Astrocyte (in vitro differentiated cells and primary cell): Measurements from ENCODE around the gene SMG7. TPM values are rescaled to one million over a fixed set of nuclear protein-coding genes. Genes with fewer than 3 reads are reported as not detected.

Experiments
- DNase-seq: peaks from one replicate; pipeline ENCODE4 v3.0.0-alpha.2; 2010; ENCODE audit warnings: low read depth
- FAIRE-seq: peaks from 2 replicates; lab custom pipeline; 2011; peaks lifted over from hg19 to GRCh38; lab: Jason Lieb, UNC
- H2AFZ ChIP-seq: 2 replicates; pipeline ENCODE4 v1.6.0; 2012; ENCODE audit warnings: low read depth, low read length, inconsistent platforms
- H3K27ac ChIP-seq: 2 replicates; pipeline ENCODE4 v1.5.1; 2011; ENCODE audit warnings: low read depth, low read length, inconsistent platforms
- H3K27me3 ChIP-seq: 2 replicates; pipeline ENCODE4 v1.6.0; 2011; ENCODE audit warnings: low read length, inconsistent platforms; ENCODE audit not compliant: insufficient read depth
- H3K36me3 ChIP-seq: 2 replicates; pipeline ENCODE4 v1.5.1; 2011; ENCODE audit warnings: low read length, inconsistent platforms; ENCODE audit not compliant: insufficient read depth
- H3K4me1 ChIP-seq: 2 replicates; pipeline ENCODE4 v1.5.1; 2011; ENCODE audit warnings: low read length, inconsistent platforms; ENCODE audit not compliant: insufficient read depth
- H3K4me2 ChIP-seq: 2 replicates; pipeline ENCODE4 v1.6.0; 2012; ENCODE audit warnings: low read length, inconsistent platforms
- H3K4me3 ChIP-seq: 2 replicates; pipeline ENCODE4 v1.5.1; 2011; ENCODE audit warnings: low read depth, mild to moderate bottlenecking, low read length, inconsistent platforms; ENCODE audit not compliant: insufficient read depth
- H3K79me2 ChIP-seq: 2 replicates; pipeline ENCODE4 v1.6.0; 2012; ENCODE audit warnings: mild to moderate bottlenecking, low read length, inconsistent platforms; ENCODE audit not compliant: insufficient read depth
- H3K9ac ChIP-seq: 2 replicates; pipeline ENCODE4 v1.6.0; 2012; ENCODE audit warnings: mild to moderate bottlenecking, low read length, inconsistent platforms
- H3K9me3 ChIP-seq: 2 replicates; pipeline ENCODE4 v1.5.1; 2012; ENCODE audit warnings: low read depth, mild to moderate bottlenecking, low read length, inconsistent platforms; ENCODE audit not compliant: insufficient read depth
- H4K20me1 ChIP-seq: 2 replicates; pipeline ENCODE4 v1.6.0; 2012; ENCODE audit warnings: low read length, inconsistent platforms; ENCODE audit not compliant: insufficient read depth
- H3K27ac Mint-ChIP-seq: one replicate; pipeline ENCODE4 v1.8.0; 2021; ENCODE audit warnings: mild to moderate bottlenecking, mixed read lengths; ENCODE audit not compliant: unreplicated experiment
- H3K27me3 Mint-ChIP-seq: one replicate; pipeline ENCODE4 v1.8.0; 2021; ENCODE audit warnings: low read depth, mixed read lengths; ENCODE audit not compliant: unreplicated experiment
- H3K36me3 Mint-ChIP-seq: one replicate; pipeline ENCODE4 v1.8.0; 2021; ENCODE audit warnings: low read depth, mixed read lengths; ENCODE audit not compliant: unreplicated experiment
- H3K4me1 Mint-ChIP-seq: one replicate; pipeline ENCODE4 v1.8.0; 2021; ENCODE audit warnings: low read depth, mixed read lengths; ENCODE audit not compliant: unreplicated experiment
- H3K4me3 Mint-ChIP-seq: one replicate; pipeline ENCODE4 v1.8.0; 2021; ENCODE audit warnings: mild to moderate bottlenecking, moderate library complexity, mixed read lengths; ENCODE audit not compliant: unreplicated experiment
- H3K9me3 Mint-ChIP-seq: one replicate; pipeline ENCODE4 v1.8.0; 2021; ENCODE audit warnings: mild to moderate bottlenecking, mixed read lengths; ENCODE audit not compliant: unreplicated experiment
- EZH2 ChIP-seq: IDR thresholded peaks from 2 replicates; pipeline ENCODE4 v1.6.1; 2012; ENCODE audit warnings: mild to moderate bottlenecking, low read length, inconsistent platforms; ENCODE audit not compliant: insufficient read depth
- total RNA-seq: library from RNA; stranded (reverse); gene quantifications from 2 replicates; pipeline ENCODE4 v1.2.1, GENCODE V29; 2021
- TF ChIP-seq, protein P1 (sequence below): IDR thresholded peaks from 2 replicates; pipeline ENCODE4 v1.5.1; 2011; ENCODE audit warnings: low read depth, mild to moderate bottlenecking, inconsistent platforms, low read length, moderate library complexity; ENCODE audit not compliant: insufficient read depth

SMG7 gene
- total RNA-seq, 1 donor from 2014 or later = 59.8 TPM

DNA sequence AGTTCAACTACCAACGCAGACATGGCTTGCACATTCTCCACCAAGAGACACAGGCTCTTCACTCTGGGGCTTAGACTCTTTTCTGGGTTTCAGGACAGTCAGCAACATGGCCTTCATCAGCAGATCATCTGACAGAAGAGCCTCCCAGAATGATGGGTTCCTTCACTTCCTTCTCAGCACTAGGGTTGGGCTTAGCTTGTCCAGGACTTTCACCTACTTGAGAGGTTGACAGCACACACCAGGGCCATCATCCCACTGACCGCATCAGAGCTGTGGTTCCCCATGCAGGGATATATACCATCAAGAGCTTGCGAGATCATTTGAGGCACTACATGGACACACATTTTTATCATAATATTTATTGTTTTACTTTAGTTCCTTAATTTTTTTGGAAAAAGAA, 128.3 kb downstream of the SMG7 start:
- peaks cover 7% of the 10 kb centered on the region for H3K4me1 Mint-ChIP-seq
- FAIRE-seq = no peak

DNA sequence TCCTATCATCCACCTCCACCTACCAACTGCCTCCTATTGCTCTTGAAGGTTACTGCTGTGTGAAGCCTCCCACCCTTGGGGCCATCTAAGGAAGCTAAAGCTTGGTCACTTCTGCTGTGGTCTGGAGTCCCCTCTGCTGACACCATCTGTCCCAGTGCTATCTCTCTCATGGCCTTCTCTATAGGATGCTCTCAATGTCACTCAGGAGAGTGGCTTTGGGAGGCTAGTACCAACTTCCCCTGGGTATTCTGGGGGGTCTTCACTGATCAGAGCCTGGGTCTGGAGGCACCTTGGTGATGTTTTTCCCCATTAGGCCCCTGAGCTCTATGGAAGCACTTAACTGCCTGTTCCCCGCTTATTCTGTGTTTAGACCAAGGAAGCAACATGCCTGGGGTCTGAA, 130.2 kb downstream of the SMG7 start:
- Mint-ChIP-seq H3K9me3 (peaks cover 1% of the 10 kb centered on the region), H3K27ac (no peak overlapping the region), H3K4me1 (peaks cover 9% of the 10 kb centered on the region), H3K27me3 (peaks cover 12% of the 10 kb centered on the region), H3K4me3 (no peak overlapping the region), H3K36me3 (no peaks in the 10 kb centered on the region)
- Histone ChIP-seq H3K36me3 (no peaks in the 10 kb centered on the region), H3K9me3 (no peaks in the 10 kb centered on the region), H2AFZ (no peak overlapping the region), H3K9ac (no peak overlapping the region), H3K4me1 (peaks cover 18% of the 10 kb centered on the region), H3K79me2 (no peaks in the 10 kb centered on the region), H3K4me2 (no peak overlapping the region), H3K27ac (no peak overlapping the region), H3K4me3 (no peak overlapping the region), H3K27me3 (no peaks in the 10 kb centered on the region), H4K20me1 (no peaks in the 10 kb centered on the region)
- no peak for DNase-seq
- no peak for FAIRE-seq
- TF ChIP-seq, protein P1, sequence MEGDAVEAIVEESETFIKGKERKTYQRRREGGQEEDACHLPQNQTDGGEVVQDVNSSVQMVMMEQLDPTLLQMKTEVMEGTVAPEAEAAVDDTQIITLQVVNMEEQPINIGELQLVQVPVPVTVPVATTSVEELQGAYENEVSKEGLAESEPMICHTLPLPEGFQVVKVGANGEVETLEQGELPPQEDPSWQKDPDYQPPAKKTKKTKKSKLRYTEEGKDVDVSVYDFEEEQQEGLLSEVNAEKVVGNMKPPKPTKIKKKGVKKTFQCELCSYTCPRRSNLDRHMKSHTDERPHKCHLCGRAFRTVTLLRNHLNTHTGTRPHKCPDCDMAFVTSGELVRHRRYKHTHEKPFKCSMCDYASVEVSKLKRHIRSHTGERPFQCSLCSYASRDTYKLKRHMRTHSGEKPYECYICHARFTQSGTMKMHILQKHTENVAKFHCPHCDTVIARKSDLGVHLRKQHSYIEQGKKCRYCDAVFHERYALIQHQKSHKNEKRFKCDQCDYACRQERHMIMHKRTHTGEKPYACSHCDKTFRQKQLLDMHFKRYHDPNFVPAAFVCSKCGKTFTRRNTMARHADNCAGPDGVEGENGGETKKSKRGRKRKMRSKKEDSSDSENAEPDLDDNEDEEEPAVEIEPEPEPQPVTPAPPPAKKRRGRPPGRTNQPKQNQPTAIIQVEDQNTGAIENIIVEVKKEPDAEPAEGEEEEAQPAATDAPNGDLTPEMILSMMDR = no peak
- no peak for TF ChIP-seq EZH2

More for the DNA sequence above, 128.3 kb downstream of the SMG7 start:
- no peak overlapping the region for H3K4me3 Mint-ChIP-seq
- H3K4me1 ChIP-seq = peaks cover 18% of the 10 kb centered on the region
- H3K9me3 ChIP-seq = no peaks in the 10 kb centered on the region
- H3K9me3 Mint-ChIP-seq = peaks cover 1% of the 10 kb centered on the region
- no peak overlapping the region for H3K9ac ChIP-seq
- no peaks in the 10 kb centered on the region for H3K36me3 Mint-ChIP-seq
- H4K20me1 ChIP-seq = no peaks in the 10 kb centered on the region
- no peak for TF ChIP-seq EZH2
- TF ChIP-seq, protein P1 = no peak
- H3K27ac ChIP-seq = no peak overlapping the region
- H3K79me2 ChIP-seq = no peaks in the 10 kb centered on the region
- no peak overlapping the region for H3K27ac Mint-ChIP-seq
- no peak overlapping the region for H3K4me2 ChIP-seq
- no peaks in the 10 kb centered on the region for H3K36me3 ChIP-seq
- no peak overlapping the region for H2AFZ ChIP-seq
- H3K27me3 Mint-ChIP-seq = peaks cover 12% of the 10 kb centered on the region
- DNase-seq = no peak
- no peak overlapping the region for H3K4me3 ChIP-seq
- no peaks in the 10 kb centered on the region for H3K27me3 ChIP-seq

Other genes with a start within 250 kb of the SMG7 start
- 0.36 and 0.50 TPM in 2 replicates for gene NMNAT2, start 54.1 kb upstream of the SMG7 start, total RNA-seq
- gene NCF2, start 118.0 kb downstream of the SMG7 start, total RNA-seq = 4.3 and 4.9 TPM in 2 replicates
- gene ARPC5, start 163.3 kb downstream of the SMG7 start, total RNA-seq = 171 and 180 TPM in 2 replicates
- not detected in 2 replicates for gene APOBEC4, start 180.8 kb downstream of the SMG7 start, total RNA-seq